Calu3 (cell line): Measurements from ENCODE around the gene NRCAM. TPM values are rescaled to one million over a fixed set of nuclear protein-coding genes. Genes with fewer than 3 reads are reported as not detected.

ENCODE experiments used
- BruUV-seq: library from RNA; stranded (reverse); fragments of 400-500 nt; replicated peaks from 2 replicates; lab custom pipeline; 2021; lab: Mats Ljungman, UMichigan
- CTCF ChIA-PET: fragments of 300-600 bp; sonication (Branson Sonifier 250); formaldehyde crosslinking; loops from one replicate; lab custom pipeline; 2022; ENCODE audit warnings: antibody characterized with exemption; lab: Charles Lee
- DNase-seq: peaks from one replicate; pipeline ENCODE4 v3.0.0; 2022
- H3K27ac Mint-ChIP-seq: one replicate; pipeline ENCODE4 v1.8.0; 2022; ENCODE audit warnings: mixed read lengths; ENCODE audit not compliant: unreplicated experiment
- H3K27me3 Mint-ChIP-seq: one replicate; pipeline ENCODE4 v1.8.0; 2022; ENCODE audit warnings: mixed read lengths; ENCODE audit not compliant: unreplicated experiment
- H3K36me3 Mint-ChIP-seq: one replicate; pipeline ENCODE4 v1.8.0; 2022; ENCODE audit warnings: mild to moderate bottlenecking, moderate library complexity, mixed read lengths; ENCODE audit not compliant: insufficient read depth, unreplicated experiment
- H3K4me1 Mint-ChIP-seq: one replicate; pipeline ENCODE4 v1.8.0; 2022; ENCODE audit warnings: mild to moderate bottlenecking, low read depth, mixed read lengths; ENCODE audit not compliant: unreplicated experiment
- H3K4me3 Mint-ChIP-seq: one replicate; pipeline ENCODE4 v1.8.0; 2022; ENCODE audit warnings: mild to moderate bottlenecking, low read depth, moderate library complexity, mixed read lengths; ENCODE audit not compliant: unreplicated experiment
- H3K9me3 Mint-ChIP-seq: one replicate; pipeline ENCODE4 v1.8.0; 2022; ENCODE audit warnings: low read depth, mixed read lengths; ENCODE audit not compliant: unreplicated experiment
- CTCF ChIP-seq: fragments of 200-600 bp; IDR thresholded peaks from one replicate; pipeline ENCODE4 v1.8.0; 2022; ENCODE audit warnings: antibody characterized with exemption; ENCODE audit not compliant: unreplicated experiment
- intact Hi-C: fragments of 100-400 bp; cut with micrococcal nuclease; formaldehyde crosslinking; loops from one replicate; pipeline ENCODE4 v1.10.0; 2022; ENCODE audit not compliant: unreplicated experiment
- total RNA-seq: library from RNA; stranded (reverse); gene quantifications from 2 replicates; pipeline ENCODE4 v1.2.3, GENCODE V29; 2022

NRCAM gene
- total RNA-seq, 1 experiment from 2014 or later, result 15.0 TPM

DNA sequence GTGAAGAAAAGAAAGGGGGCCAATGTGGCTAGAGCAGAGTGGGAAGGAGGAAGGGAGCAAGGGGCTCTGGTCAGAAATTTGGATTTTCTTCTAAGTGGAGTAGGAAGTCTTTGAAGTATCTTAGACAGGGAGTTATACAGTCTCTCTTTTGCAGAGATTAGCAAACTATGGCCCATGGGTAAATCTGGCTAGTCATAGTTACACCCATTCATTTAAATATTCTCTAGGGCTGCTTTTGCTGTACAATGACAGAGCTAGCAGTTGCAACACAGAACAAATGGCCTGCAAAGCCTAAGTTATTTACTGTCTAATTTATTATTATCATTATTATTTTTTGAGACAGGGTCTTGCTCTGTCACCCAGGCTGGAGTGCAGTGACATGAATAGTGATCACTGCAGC, 315.6 kb downstream of the NRCAM start:
- no peak overlapping the region for H3K4me3 Mint-ChIP-seq
- H3K27me3 Mint-ChIP-seq, result no peaks in the 10 kb centered on the region
- CTCF ChIA-PET, result interaction anchor here (0.7 kb wide), 1 partner anchor 421 kb away, joined by 3 read pairs; no protein-coding TSS in a partner anchor
- no peak for TF ChIP-seq CTCF
- DNase-seq, result no peak
- no peak overlapping the region for H3K27ac Mint-ChIP-seq
- no TSS peak for BruUV-seq
- intact Hi-C loops, result no loop called here
- no peaks in the 10 kb centered on the region for H3K36me3 Mint-ChIP-seq
- no peaks in the 10 kb centered on the region for H3K9me3 Mint-ChIP-seq
- H3K4me1 Mint-ChIP-seq, result no peaks in the 10 kb centered on the region

- Mint-ChIP-seq H3K27me3 (no peaks in the 10 kb centered on the region), H3K36me3 (no peaks in the 10 kb centered on the region), H3K4me1 (no peaks in the 10 kb centered on the region), H3K27ac (no peak overlapping the region), H3K4me3 (no peak overlapping the region), H3K9me3 (no peaks in the 10 kb centered on the region)
- intact Hi-C loops, result no loop called here
- TF ChIP-seq CTCF, result no peak
- CTCF ChIA-PET, result no interaction called here
- BruUV-seq, result no TSS peak
- no peak for DNase-seq
Measured at GRCh38 chr7:108138911-108139310, 317.3 kb downstream of the NRCAM start.

DNA sequence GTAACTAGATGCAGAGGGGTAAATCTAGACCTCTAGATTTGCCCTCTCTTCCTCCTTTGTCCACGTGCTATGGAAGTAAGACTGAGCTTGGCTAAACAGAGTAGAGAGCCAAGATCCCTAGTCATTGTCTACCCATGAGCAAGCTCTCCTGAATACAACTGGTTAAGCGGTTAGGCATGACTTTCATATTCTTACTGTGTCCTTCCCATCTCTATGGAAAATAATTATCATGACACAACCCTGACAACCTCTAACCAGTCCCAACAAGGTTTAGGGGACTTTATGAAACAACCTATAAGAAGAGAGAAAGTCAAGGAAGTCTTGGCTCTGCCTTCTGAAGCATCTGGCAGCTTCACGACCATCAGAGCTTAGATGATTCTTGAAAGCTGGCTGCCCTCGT, 318.2 kb downstream of the NRCAM start:
- no peaks in the 10 kb centered on the region for H3K9me3 Mint-ChIP-seq
- intact Hi-C loops, result no loop called here
- H3K4me3 Mint-ChIP-seq, result no peak overlapping the region
- no peak for TF ChIP-seq CTCF
- CTCF ChIA-PET, result no interaction called here
- BruUV-seq, result no TSS peak
- no peak overlapping the region for H3K27ac Mint-ChIP-seq
- no peaks in the 10 kb centered on the region for H3K36me3 Mint-ChIP-seq
- DNase-seq, result no peak
- no peaks in the 10 kb centered on the region for H3K27me3 Mint-ChIP-seq
- no peaks in the 10 kb centered on the region for H3K4me1 Mint-ChIP-seq

GRCh38 chr7:108137040-108137439, 319.2 kb downstream of the NRCAM start:
- Mint-ChIP-seq H3K36me3 (no peaks in the 10 kb centered on the region), H3K27ac (no peak overlapping the region), H3K27me3 (no peaks in the 10 kb centered on the region), H3K4me3 (no peak overlapping the region), H3K4me1 (no peaks in the 10 kb centered on the region), H3K9me3 (no peaks in the 10 kb centered on the region)
- no TSS peak for BruUV-seq
- CTCF ChIA-PET, result no interaction called here
- intact Hi-C loops, result no loop called here
- no peak for TF ChIP-seq CTCF
- no peak for DNase-seq
